SK-N-MC (cell line): ENCODE results near the gene CCDC116.
A peak's percentile ranks its signal among the peaks of the same experiment; 100 is the strongest.
"Not testable (repeated sequence)": the region's sequence is repeated elsewhere in the genome, so short reads cannot be mapped to it uniquely, and the experiment has no call there.

ENCODE experiments used
- DNase-seq: peaks from one replicate; pipeline ENCODE4 v3.0.0-alpha.2; 2011; ENCODE audit warnings: low read depth, low spot score
- H3K27ac ChIP-seq: fragments of 200-600 bp; sonication (generic); 2 replicates; pipeline ENCODE4 v1.5.1; 2016; ENCODE audit warnings: mixed run types
- H3K36me3 ChIP-seq: fragments of 200-600 bp; sonication (generic); 2 replicates; pipeline ENCODE4 v1.6.1; 2017; ENCODE audit warnings: antibody characterized with exemption, low read length, mixed read lengths; ENCODE audit not compliant: insufficient read depth
- H3K4me3 ChIP-seq: fragments of 200-600 bp; sonication (generic); 2 replicates; pipeline ENCODE4 v1.5.1; 2016
- H3K9ac ChIP-seq: fragments of 200-600 bp; sonication (generic); 2 replicates; pipeline ENCODE4 v1.8.0; 2017; ENCODE audit warnings: mixed run types, mixed read lengths; ENCODE audit not compliant: insufficient read length
- H3K9me3 ChIP-seq: fragments of 200-600 bp; sonication (generic); 2 replicates; pipeline ENCODE4 v1.6.1; 2017; ENCODE audit warnings: low read depth, mild to moderate bottlenecking, antibody characterized with exemption, low read length, moderate library complexity, mixed read lengths
- EZH2 ChIP-seq: fragments of 200-600 bp; sonication (generic); IDR thresholded peaks from one replicate; pipeline ENCODE4 v1.6.1; 2017; ENCODE audit warnings: antibody characterized with exemption
- FOXP2 ChIP-seq: optimal IDR thresholded peaks from 2 replicates; pipeline ENCODE3; 2011; ENCODE audit warnings: mild to moderate bottlenecking, moderate library complexity; ENCODE audit not compliant: insufficient read depth; ENCODE audit errors: extremely low read length, control extremely low read depth
- POLR2AphosphoS5 ChIP-seq: IDR thresholded peaks from 2 replicates; pipeline ENCODE4 v1.6.1; 2012; ENCODE audit warnings: mild to moderate bottlenecking, low read depth, low read length, borderline replicate concordance

Gene CCDC116

GRCh38 chr22:21642584-21643448, 10.3 kb downstream of the CCDC116 start:
- H3K27ac ChIP-seq: no peak overlapping the region
- peak overlapping the region; percentile 48 for H3K9ac ChIP-seq
- H3K4me3 ChIP-seq: peak overlapping the region; percentile 83
- TF ChIP-seq EZH2: no peak
- TF ChIP-seq POLR2AphosphoS5: no peak
- TF ChIP-seq FOXP2: no peak
- DNase-seq: no peak
- H3K9me3 ChIP-seq: no peaks in the 10 kb centered on the region
- no peaks in the 10 kb centered on the region for H3K36me3 ChIP-seq

- no peak for DNase-seq
Observed at GRCh38 chr22:21643533-21644357, 11.2 kb downstream of the CCDC116 start.

GRCh38 chr22:21645513-21645912, 13.0 kb downstream of the CCDC116 start:
- not testable (repeated sequence) for H3K9me3 ChIP-seq, H3K9ac ChIP-seq, H3K4me3 ChIP-seq, DNase-seq, H3K27ac ChIP-seq, H3K36me3 ChIP-seq

More at GRCh38 chr22:21643533-21644357, 11.2 kb downstream of the CCDC116 start:
- no peaks in the 10 kb centered on the region for H3K36me3 ChIP-seq
- H3K9me3 ChIP-seq: no peaks in the 10 kb centered on the region
- H3K9ac ChIP-seq: no peak overlapping the region
- TF ChIP-seq POLR2AphosphoS5: no peak
- TF ChIP-seq FOXP2: no peak
- H3K4me3 ChIP-seq: peak overlapping the region; percentile 83
- no peak overlapping the region for H3K27ac ChIP-seq

- H3K27ac ChIP-seq: no peak overlapping the region
Observed at GRCh38 chr22:21646608-21647590, 14.3 kb downstream of the CCDC116 start.

GRCh38 chr22:21650280-21650679, 17.7 kb downstream of the CCDC116 start:
- TF ChIP-seq EZH2 (no peak), POLR2AphosphoS5 (no peak), FOXP2 (no peak)
- no peak overlapping the region for H3K27ac ChIP-seq
- H3K4me3 ChIP-seq: no peak overlapping the region
- peaks cover 3% of the 10 kb centered on the region; the same call in 1 of the 2 replicates for H3K36me3 ChIP-seq
- no peak overlapping the region for H3K9ac ChIP-seq
- no peak for DNase-seq
- H3K9me3 ChIP-seq: no peaks in the 10 kb centered on the region

More at GRCh38 chr22:21646608-21647590, 14.3 kb downstream of the CCDC116 start:
- Histone ChIP-seq H3K36me3 (no peaks in the 10 kb centered on the region), H3K4me3 (no peak overlapping the region), H3K9me3 (no peaks in the 10 kb centered on the region), H3K9ac (no peak overlapping the region)
- DNase-seq: no peak
- TF ChIP-seq EZH2 (no peak), POLR2AphosphoS5 (no peak), FOXP2 (no peak)

GRCh38 chr22:21650823-21651520, 18.4 kb downstream of the CCDC116 start:
- no peak for DNase-seq
- peaks cover 3% of the 10 kb centered on the region; the same call in 1 of the 2 replicates for H3K36me3 ChIP-seq
- H3K9ac ChIP-seq: peak overlapping the region; percentile 86
- H3K27ac ChIP-seq: no peak overlapping the region
- H3K9me3 ChIP-seq: no peaks in the 10 kb centered on the region
- H3K4me3 ChIP-seq: peak overlapping the region; percentile 86
- no peak for TF ChIP-seq POLR2AphosphoS5
- TF ChIP-seq EZH2: no peak
- no peak for TF ChIP-seq FOXP2

GRCh38 chr22:21651521-21652009, 19.0 kb downstream of the CCDC116 start:
- DNase-seq: peak; percentile 64
- peaks cover 3% of the 10 kb centered on the region; the same call in 1 of the 2 replicates for H3K36me3 ChIP-seq
- H3K9me3 ChIP-seq: no peaks in the 10 kb centered on the region
- H3K27ac ChIP-seq: peak overlapping the region; percentile 35; the same call in 1 of the 2 replicates
- peak overlapping the region; percentile 86 for H3K9ac ChIP-seq
- H3K4me3 ChIP-seq: peak overlapping the region; percentile 86
- TF ChIP-seq FOXP2: no peak
- TF ChIP-seq EZH2: no peak
- no peak for TF ChIP-seq POLR2AphosphoS5
